ENCODE data around the gene TNFRSF6B. TPM values are rescaled to one million over a fixed set of nuclear protein-coding genes. Genes with fewer than 3 reads are reported as not detected.
A peak's percentile ranks its signal among the peaks of the same experiment; 100 is the strongest.
"Not testable (repeated sequence)": the region's sequence is repeated elsewhere in the genome, so short reads cannot be mapped to it uniquely, and the experiment has no call there.

The TNFRSF6B gene
- total RNA-seq, 2 experiments from 2014 or later = not detected

DNA sequence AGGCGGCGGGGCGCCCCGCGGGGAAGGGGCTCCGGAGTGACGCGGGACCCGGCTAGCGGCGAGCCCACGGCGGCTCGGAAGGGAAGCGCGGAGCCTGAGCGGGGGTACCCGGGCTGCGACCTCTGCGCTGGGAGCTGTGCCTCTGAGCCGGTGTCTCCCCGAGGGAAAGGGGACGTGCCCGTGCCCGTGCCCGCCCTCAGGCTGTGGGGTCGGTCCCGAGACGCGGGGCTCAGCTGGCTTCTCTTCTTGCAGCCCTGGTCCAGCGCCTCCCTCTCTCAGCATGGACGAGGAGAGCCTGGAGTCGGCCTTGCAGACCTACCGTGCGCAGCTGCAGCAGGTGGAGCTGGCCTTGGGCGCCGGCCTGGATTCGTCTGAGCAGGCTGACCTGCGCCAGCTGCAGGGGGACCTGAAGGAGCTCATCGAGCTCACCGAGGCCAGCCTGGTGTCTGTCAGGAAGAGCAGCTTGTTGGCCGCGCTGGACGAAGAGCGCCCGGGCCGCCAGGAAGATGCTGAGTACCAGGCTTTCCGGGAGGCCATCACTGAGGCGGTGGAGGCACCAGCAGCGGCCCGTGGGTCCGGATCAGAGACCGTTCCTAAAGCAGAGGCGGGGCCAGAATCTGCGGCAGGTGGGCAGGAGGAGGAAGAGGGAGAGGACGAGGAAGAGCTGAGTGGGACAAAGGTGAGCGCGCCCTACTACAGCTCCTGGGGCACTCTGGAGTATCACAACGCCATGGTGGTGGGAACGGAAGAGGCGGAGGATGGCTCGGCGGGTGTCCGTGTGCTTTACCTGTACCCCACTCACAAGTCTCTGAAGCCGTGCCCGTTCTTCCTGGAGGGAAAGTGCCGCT is 12.1 kb downstream of the TNFRSF6B start:
- H3K27me3 Mint-ChIP-seq = no peaks in the 10 kb centered on the region
- H3K36me3 Mint-ChIP-seq = peaks cover 54% of the 10 kb centered on the region
- H3K9me3 Mint-ChIP-seq (ENCODE audit: low read depth) = no peaks in the 10 kb centered on the region
- H3K4me3 Mint-ChIP-seq = peak overlapping the region; percentile 83
- DNase-seq = peak; percentile 43
- peak overlapping the region; percentile 77 for H3K27ac Mint-ChIP-seq
- peak; percentile 14 for ATAC-seq
- peaks cover 54% of the 10 kb centered on the region for H3K4me1 Mint-ChIP-seq
- CTCF ChIA-PET = interaction anchor here (0.8 to 3.9 kb wide), 17 partner anchors 11 to 349 kb away, joined by 3 to 31 read pairs (median 7); partner anchors contain the start of genes GMEB2, LIME1, PRPF6 and SAMD10

DNA sequence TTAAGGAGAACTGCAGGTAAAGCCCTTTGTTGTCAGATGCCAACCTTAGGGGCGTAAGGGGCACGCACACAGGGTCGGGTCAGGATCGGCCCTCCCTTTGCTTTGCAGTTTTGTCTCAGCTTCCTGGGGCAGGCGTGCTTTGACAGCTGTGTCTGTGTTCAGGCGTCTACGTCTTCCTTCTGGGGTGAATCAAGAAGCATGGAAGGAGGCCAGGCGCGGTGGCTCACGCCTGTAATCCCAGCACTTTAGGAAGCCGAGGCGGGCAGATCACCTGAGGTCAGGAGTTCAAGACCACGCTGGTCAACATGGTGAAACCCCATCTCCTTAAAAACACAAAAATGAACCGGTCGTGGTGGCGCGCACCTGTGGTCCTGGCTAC is 12.7 kb downstream of the TNFRSF6B start:
- ATAC-seq (no peak), DNase-seq (peak; percentile 40)
- Mint-ChIP-seq H3K9me3 (ENCODE audit: low read depth) (peaks cover under 1% of the 10 kb centered on the region), H3K36me3 (peaks cover 58% of the 10 kb centered on the region), H3K4me3 (peak overlapping the region; percentile 83), H3K27me3 (no peaks in the 10 kb centered on the region), H3K27ac (no peak overlapping the region), H3K4me1 (peaks cover 54% of the 10 kb centered on the region)
- CTCF ChIA-PET = interaction anchor here (0.8 to 3.9 kb wide), 4 partner anchors 28 to 348 kb away, joined by 3 to 31 read pairs (median 16); partner anchors contain the start of genes LIME1, SLC2A4RG and TPD52L2

DNA sequence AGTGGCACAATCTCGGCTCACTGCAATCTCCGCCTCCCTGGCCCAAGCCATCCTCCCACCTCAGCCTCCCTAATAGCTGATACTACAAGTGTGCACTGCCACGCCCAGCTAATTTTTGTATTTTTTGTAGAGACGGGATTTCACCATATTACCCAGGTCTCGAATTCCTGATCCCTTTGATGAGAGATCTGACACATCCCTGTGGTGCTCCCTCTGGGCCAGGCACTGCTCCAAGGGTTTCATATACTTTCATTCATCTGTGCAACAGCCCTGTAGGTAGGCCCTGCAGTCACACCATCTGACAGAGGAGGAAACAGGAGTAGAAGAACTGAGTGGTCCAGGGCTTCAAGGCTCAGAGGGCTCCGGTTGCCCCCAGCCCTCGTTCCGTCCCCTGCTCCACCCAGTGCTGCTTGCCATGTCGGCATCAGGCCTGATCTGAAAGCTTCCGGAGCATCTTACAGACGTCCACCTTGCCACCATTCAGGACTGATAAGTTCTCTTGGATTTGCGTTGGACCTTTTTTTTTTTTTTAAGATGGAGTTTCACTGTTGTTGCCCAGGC is 14.7 kb downstream of the TNFRSF6B start:
- DNase-seq (no peak), ATAC-seq (no peak)
- Mint-ChIP-seq H3K9me3 (ENCODE audit: low read depth) (peaks cover 5% of the 10 kb centered on the region), H3K4me3 (no peak overlapping the region), H3K36me3 (peaks cover 64% of the 10 kb centered on the region), H3K27me3 (no peaks in the 10 kb centered on the region), H3K27ac (no peak overlapping the region), H3K4me1 (peaks cover 50% of the 10 kb centered on the region)
- CTCF ChIA-PET = interaction anchor here (1.8 kb wide), 1 partner anchor 11 kb away, joined by 4 read pairs; no protein-coding TSS in a partner anchor

DNA sequence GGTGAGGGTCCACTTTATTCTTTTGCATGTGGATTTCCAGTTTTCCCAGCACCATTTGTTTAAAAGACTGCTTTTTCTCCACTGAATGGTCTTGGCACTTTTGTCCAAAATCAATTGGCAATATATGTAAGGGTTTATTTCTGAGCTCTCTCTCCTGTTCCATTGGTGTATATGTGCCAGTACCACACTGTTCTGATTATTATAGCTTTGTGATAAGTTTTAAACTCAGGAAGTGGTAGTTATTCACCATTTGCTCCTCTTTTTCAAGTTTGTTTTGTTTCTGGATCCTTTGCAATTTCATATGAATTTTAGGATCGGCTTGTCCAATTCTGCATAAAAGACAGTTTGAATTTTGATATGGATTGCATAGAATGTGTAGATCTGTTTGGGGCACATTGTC is 15.7 kb downstream of the TNFRSF6B start:
- DNase-seq (no peak), ATAC-seq (no peak)
- Mint-ChIP-seq H3K36me3 (peaks cover 67% of the 10 kb centered on the region), H3K27ac (no peak overlapping the region), H3K9me3 (ENCODE audit: low read depth) (peaks cover 5% of the 10 kb centered on the region), H3K4me1 (peaks cover 46% of the 10 kb centered on the region), H3K4me3 (no peak overlapping the region), H3K27me3 (no peaks in the 10 kb centered on the region)
- CTCF ChIA-PET = interaction anchor here (1.8 kb wide), 1 partner anchor 10 kb away, joined by 4 read pairs; no protein-coding TSS in a partner anchor

DNA sequence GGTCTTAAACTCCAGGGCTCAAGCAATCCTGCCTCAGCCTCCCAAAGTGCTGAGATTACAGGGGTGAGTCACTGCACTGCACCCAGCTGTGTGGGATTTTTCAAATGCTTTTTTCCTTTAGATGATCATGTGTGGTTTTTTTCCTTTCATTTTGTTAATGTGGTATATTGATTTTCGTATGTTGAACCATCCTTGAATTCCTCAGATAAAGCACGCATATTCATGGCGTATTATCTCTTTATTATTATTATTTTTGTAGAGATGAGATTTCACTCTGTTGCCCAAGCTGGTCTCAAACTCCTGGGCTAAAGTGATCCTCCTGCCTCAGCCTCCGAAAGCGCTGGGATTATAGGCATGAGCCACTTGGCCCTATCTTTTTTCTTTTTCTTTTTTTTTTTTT is 18.4 kb downstream of the TNFRSF6B start:
- CTCF ChIA-PET = no interaction called here
- H3K27me3 Mint-ChIP-seq = no peaks in the 10 kb centered on the region

DNA sequence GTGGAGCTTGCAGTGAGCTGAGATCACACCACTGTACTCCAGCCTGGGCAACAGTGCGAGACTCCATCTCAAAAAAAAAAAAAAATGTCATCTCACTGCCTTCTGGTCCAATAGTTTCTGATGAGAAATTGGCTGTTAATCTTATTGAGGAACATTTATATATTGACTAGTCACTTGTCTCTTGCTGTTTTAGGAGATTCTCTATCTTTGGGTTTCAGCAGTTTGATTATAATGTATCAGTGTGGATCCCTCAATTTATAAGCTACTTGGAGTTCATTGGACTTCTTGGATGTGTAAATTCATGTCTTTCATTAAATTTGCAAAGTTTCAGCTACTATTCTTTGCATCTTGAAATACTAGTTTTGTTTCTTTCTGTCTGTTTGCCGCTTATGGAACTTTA is 22.5 kb downstream of the TNFRSF6B start:
- CTCF ChIA-PET = interaction anchor here (0.7 to 1.4 kb wide), 5 partner anchors 10 to 181 kb away, joined by 3 to 4 read pairs (median 3); no protein-coding TSS in a partner anchor
- no peak for ATAC-seq
- Mint-ChIP-seq H3K27ac (no peak overlapping the region), H3K36me3 (peaks cover 76% of the 10 kb centered on the region), H3K4me1 (peaks cover 42% of the 10 kb centered on the region), H3K4me3 (no peak overlapping the region), H3K27me3 (no peaks in the 10 kb centered on the region), H3K9me3 (ENCODE audit: low read depth) (peaks cover 14% of the 10 kb centered on the region)
- no peak for DNase-seq

More for the DNA sequence above, 18.4 kb downstream of the TNFRSF6B start:
- Mint-ChIP-seq H3K4me3 (no peak overlapping the region), H3K27ac (no peak overlapping the region), H3K4me1 (peaks cover 42% of the 10 kb centered on the region), H3K36me3 (peaks cover 80% of the 10 kb centered on the region), H3K9me3 (ENCODE audit: low read depth) (peaks cover 14% of the 10 kb centered on the region)
- ATAC-seq (no peak), DNase-seq (no peak)

DNA sequence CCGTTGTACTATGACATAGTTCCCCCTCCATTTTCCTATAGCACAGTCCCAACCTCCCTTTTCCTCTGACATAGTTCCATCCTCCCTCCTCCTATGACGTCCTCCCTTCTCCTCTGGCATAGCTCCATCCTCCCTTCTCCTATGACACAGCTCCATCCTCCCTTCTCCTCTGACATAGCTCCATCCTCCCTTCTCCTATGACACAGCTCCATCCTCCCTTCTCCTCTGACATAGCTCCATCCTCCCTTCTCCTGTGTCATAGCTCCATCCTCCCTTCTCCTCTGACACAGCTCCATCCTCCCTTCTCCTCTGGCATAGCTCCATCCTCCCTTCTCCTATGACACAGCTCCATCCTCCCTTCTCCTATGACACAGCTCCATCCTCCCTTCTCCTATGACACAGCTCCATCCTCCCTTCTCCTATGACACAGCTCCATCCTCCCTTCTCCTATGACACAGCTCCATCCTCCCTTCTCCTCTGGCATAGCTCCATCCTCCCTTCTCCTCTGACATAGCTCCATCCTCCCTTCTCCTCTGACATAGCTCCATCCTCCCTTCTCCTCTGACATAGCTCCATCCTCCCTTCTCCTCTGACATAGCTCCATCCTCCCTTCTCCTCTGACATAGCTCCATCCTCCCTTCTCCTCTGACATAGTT is 26.6 kb downstream of the TNFRSF6B start:
- ATAC-seq, DNase-seq, H3K27ac Mint-ChIP-seq, H3K4me3 Mint-ChIP-seq, H3K27me3 Mint-ChIP-seq: not testable (repeated sequence)
- H3K4me1 Mint-ChIP-seq = peaks cover 43% of the 10 kb centered on the region
- H3K36me3 Mint-ChIP-seq = peaks cover 70% of the 10 kb centered on the region
- CTCF ChIA-PET = interaction anchor here (0.9 kb wide), 2 partner anchors 9 to 28 kb away, joined by 4 to 5 read pairs; no protein-coding TSS in a partner anchor
- H3K9me3 Mint-ChIP-seq (ENCODE audit: low read depth) = peaks cover 15% of the 10 kb centered on the region

DNA sequence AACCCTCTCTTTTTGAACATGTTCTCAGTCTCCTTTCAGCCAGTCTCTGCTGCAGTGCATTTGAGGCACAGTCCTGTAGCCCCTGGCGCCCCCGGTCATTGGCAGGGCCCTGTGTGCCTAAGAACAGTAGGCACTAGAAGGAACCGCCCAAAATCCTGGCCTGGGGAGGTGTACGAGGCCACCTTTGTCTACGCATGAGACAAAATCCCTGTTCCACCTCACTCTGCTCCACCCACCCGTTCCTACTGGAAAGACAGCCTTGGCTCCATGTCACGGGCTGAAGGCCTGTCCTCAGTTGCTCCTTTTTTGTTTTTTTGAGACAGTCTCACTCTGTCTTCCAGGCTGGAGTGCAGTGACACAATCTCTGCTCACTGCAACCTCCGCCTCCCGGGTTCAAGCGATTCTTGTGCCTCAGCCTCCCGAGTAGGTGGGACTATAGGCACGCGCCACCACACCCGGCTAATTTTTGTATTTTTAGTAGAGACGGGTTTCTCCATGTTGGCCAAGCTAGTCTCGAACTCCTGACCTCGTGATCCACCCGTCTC is 33.8 kb downstream of the TNFRSF6B start:
- ATAC-seq = not testable (repeated sequence)

DNA sequence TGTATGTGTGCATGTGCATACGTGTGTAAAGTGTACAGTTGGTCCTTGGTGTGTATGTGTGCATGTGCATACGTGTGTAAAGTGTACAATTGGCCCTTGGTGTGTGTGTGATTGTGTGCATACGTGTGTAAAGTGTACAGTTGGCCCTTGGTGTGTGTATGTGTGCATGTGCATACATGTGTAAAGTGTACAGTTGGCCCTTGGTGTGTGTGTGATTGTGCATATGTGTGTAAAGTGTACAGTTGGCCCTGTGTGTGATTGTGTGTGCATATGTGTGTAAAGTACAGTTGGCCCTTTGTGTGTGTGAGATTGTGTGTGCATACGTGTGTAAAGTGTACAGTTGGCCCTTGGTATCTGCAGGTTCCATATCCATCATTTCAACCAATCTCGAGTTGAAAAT is 35.0 kb downstream of the TNFRSF6B start:
- H3K4me1 Mint-ChIP-seq = peaks cover 33% of the 10 kb centered on the region
- H3K9me3 Mint-ChIP-seq (ENCODE audit: low read depth) = no peaks in the 10 kb centered on the region
- H3K27ac Mint-ChIP-seq = no peak overlapping the region
- ATAC-seq (no peak), DNase-seq (no peak)
- H3K4me3 Mint-ChIP-seq = no peak overlapping the region
- H3K36me3 Mint-ChIP-seq = peaks cover 34% of the 10 kb centered on the region
- H3K27me3 Mint-ChIP-seq = no peaks in the 10 kb centered on the region
- CTCF ChIA-PET = interaction anchor here (1.0 kb wide), 1 partner anchor 133 kb away, joined by 3 read pairs; the partner anchor contains the start of gene TPD52L2

More for the DNA sequence above, 33.8 kb downstream of the TNFRSF6B start:
- DNase-seq = peak; percentile 43
- CTCF ChIA-PET = interaction anchor here (0.7 to 1.0 kb wide), 3 partner anchors 13 to 134 kb away, joined by 3 to 5 read pairs (median 3); partner anchors contain the start of genes ARFRP1, TPD52L2 and ZGPAT
- peaks cover 43% of the 10 kb centered on the region for H3K36me3 Mint-ChIP-seq
- peaks cover 23% of the 10 kb centered on the region for H3K4me1 Mint-ChIP-seq
- not testable (repeated sequence) for H3K27me3 Mint-ChIP-seq; H3K27ac Mint-ChIP-seq; H3K4me3 Mint-ChIP-seq; H3K9me3 Mint-ChIP-seq (ENCODE audit: low read depth)

DNA sequence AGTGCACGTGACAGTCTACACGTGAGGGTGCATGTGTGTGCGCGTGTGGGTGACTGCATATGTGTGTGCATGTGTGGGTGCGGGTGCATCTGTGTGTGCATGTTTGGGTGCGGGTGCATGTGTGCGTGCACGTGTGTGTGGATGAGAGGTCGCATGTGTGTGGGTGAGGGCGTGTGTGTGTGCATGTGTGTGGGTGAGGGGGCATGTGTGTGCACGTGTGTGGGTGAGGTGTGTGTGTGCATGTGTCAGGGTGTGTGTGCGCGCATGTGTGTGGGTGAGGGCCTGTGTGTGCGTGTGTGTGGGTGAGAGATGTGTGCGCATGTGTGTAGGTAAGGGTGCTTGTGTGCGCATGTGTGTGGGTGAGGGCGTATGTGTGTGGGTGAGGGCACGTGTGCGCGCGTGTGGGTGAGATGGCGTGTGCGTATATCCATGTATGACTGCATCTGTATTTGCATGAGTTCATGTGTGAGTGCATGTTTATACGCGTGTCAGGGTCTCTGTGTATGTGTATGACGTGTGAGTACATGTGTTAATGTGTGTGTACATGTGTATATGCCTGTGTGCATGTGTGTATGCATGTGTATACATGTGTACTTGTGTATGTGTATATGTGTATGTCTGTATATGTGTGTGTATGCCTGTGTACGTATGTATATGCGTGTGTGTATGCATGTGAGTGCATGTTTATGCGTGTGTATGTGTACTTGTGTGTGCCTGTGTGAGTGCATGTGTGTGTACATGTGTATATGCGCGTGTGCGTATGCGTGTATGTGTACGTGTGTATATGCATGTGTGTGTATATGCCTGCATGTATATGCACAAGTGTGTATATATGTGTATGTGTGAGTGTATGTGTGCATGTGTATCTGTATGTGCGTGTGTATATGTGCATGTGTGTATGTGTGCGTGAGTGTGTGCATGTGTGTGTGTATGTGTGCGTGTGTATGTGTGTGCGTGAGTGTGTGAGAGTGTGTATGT is 36.0 kb downstream of the TNFRSF6B start:
- peaks cover 26% of the 10 kb centered on the region for H3K36me3 Mint-ChIP-seq
- no peak overlapping the region for H3K27ac Mint-ChIP-seq
- CTCF ChIA-PET = no interaction called here
- H3K4me1 Mint-ChIP-seq = peaks cover 30% of the 10 kb centered on the region
- DNase-seq (no peak), ATAC-seq (no peak)
- H3K27me3 Mint-ChIP-seq = no peaks in the 10 kb centered on the region
- H3K4me3 Mint-ChIP-seq = no peak overlapping the region
- no peaks in the 10 kb centered on the region for H3K9me3 Mint-ChIP-seq (ENCODE audit: low read depth)

DNA sequence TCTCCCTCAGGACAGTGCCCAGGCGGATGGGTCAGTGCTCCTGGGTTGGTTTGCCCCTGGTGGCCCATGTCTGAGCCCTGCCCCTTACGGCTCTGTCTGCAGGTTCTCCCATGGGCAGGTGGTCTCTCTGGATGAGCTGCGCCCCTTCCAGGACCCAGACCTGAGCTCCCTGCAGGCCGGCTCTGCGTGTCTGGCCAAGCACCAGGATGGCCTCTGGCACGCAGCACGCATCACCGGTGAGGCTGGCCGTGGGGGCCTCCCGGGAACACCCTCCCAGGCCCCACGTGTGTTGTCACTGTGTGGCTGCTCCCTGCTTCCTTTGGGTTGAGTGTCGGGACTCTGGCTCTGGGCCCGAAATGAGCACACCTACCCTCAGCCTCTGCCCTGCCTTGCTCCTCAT is 36.7 kb downstream of the TNFRSF6B start:
- H3K27ac Mint-ChIP-seq = no peak overlapping the region

DNA sequence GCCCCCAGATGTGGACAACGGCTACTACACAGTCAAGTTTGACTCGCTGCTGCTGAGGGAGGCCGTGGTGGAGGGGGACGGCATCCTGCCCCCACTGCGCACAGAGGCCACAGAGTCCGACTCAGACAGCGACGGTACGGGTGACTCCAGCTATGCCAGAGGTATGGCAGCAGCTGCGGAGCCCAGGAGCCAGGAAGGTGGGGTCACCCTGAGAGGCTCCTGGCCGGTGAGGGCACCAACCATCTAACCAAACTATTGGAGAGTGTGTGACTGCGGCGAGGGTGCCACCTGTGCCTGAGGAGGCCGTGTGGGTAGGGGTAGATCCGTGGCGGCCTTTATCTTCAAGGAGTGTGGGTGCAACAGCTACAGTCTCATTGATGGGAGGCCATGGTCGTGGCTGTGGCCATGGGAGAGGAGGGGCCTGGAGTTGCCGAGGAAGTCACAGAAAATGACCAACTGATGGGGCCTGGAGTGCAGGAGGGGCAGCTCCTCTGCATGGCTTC is 37.2 kb downstream of the TNFRSF6B start:
- no peak for ATAC-seq
- H3K9me3 Mint-ChIP-seq (ENCODE audit: low read depth) = no peaks in the 10 kb centered on the region
- H3K27me3 Mint-ChIP-seq = no peaks in the 10 kb centered on the region
- H3K36me3 Mint-ChIP-seq = peaks cover 18% of the 10 kb centered on the region
- DNase-seq = no peak
- CTCF ChIA-PET = no interaction called here
- peak overlapping the region; percentile 41 for H3K27ac Mint-ChIP-seq
- H3K4me3 Mint-ChIP-seq = no peak overlapping the region
- peaks cover 29% of the 10 kb centered on the region for H3K4me1 Mint-ChIP-seq

More for the DNA sequence above, 36.7 kb downstream of the TNFRSF6B start:
- H3K4me3 Mint-ChIP-seq = no peak overlapping the region
- DNase-seq (no peak), ATAC-seq (no peak)
- peaks cover 22% of the 10 kb centered on the region for H3K36me3 Mint-ChIP-seq
- no peaks in the 10 kb centered on the region for H3K27me3 Mint-ChIP-seq
- H3K4me1 Mint-ChIP-seq = peaks cover 26% of the 10 kb centered on the region
- H3K9me3 Mint-ChIP-seq (ENCODE audit: low read depth) = no peaks in the 10 kb centered on the region
- CTCF ChIA-PET = no interaction called here
